BJ (cell line): ENCODE results near the gene SNX24. TPM values are rescaled to one million over a fixed set of nuclear protein-coding genes. Genes with fewer than 3 reads are reported as not detected.

ENCODE experiments used
- CTCF ChIA-PET: fragments of 350-600 bp; formaldehyde crosslinking; extraction: SDS; loops from one replicate; lab custom pipeline; 2021; ENCODE audit warnings: antibody characterized with exemption, inconsistent platforms; lab: Yijun Ruan, JAX
- POLR2A ChIA-PET: fragments of 300-600 bp; sonication (Branson Sonifier 250); formaldehyde crosslinking; extraction: SDS; loops from one replicate; lab custom pipeline; 2021; ENCODE audit warnings: antibody characterized with exemption; lab: Charles Lee
- DNase-seq: peaks from one replicate; pipeline ENCODE4 v3.0.0-alpha.2; 2011; ENCODE audit warnings: low read depth
- H3K27me3 ChIP-seq: 2 replicates; pipeline ENCODE4 v1.6.0; 2011; ENCODE audit warnings: low read length; ENCODE audit not compliant: control insufficient read depth, insufficient read depth
- H3K36me3 ChIP-seq: 2 replicates; pipeline ENCODE4 v1.5.1; 2011; ENCODE audit warnings: low read length; ENCODE audit not compliant: control insufficient read depth, insufficient read depth
- H3K4me3 ChIP-seq: 2 replicates; pipeline ENCODE4 v1.5.1; 2011; ENCODE audit warnings: low read depth, mild to moderate bottlenecking, control low read depth, low read length
- CTCF ChIP-seq: IDR thresholded peaks from 2 replicates; pipeline ENCODE4 v1.5.1; 2011; ENCODE audit warnings: low read depth, mild to moderate bottlenecking, control low read depth, inconsistent platforms, low read length, moderate library complexity; ENCODE audit not compliant: insufficient read depth
- polyA plus RNA-seq: library from polyadenylated mRNA; depleted of rRNA; stranded (reverse); fragments of >200 nt; gene quantifications from 2 replicates; pipeline ENCODE4 v1.2.3, GENCODE V29; 2011

The SNX24 gene
- polyA plus RNA-seq, 1 experiment, result 6.9 TPM

- no peak for TF ChIP-seq CTCF
- POLR2A ChIA-PET, result no interaction called here
- CTCF ChIA-PET, result interaction anchor here (0.6 to 1.4 kb wide), 2 partner anchors 33 to 154 kb away, joined by 3 to 4 read pairs; no protein-coding TSS in a partner anchor
- no peaks in the 10 kb centered on the region for H3K27me3 ChIP-seq
- no peak for DNase-seq
- H3K36me3 ChIP-seq, result 0 out of 2 replicates have a peak, but pooled peaks cover 1% of the 10 kb centered on the region
- no peak overlapping the region for H3K4me3 ChIP-seq
Measured at GRCh38 chr5:122858451-122858850, 13.0 kb downstream of the SNX24 start.

DNA sequence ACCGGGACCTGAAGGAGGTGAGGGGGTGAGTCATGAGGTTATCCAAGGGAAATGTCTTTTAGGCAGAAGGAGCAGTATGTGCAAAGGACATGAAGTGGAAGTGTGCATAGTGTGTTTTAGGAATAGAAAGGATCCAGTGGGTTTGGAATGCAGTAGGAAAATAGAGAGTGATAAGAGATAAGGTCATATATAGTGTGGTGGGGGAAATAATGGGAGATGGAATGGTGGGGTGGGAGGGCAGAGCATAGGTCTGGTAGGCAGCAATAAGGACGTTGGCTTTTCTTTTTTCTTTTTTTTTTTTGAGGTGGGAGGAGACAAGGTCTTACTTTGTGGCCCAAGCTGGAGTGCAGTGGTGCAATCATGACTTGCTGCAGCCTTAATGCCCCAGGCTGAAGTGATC, 17.8 kb downstream of the SNX24 start:
- H3K27me3 ChIP-seq, result no peaks in the 10 kb centered on the region
- DNase-seq, result no peak
- POLR2A ChIA-PET, result no interaction called here
- CTCF ChIA-PET, result no interaction called here
- H3K4me3 ChIP-seq, result no peak overlapping the region
- H3K36me3 ChIP-seq, result no peaks in the 10 kb centered on the region
- no peak for TF ChIP-seq CTCF

GRCh38 chr5:122863721-122864120, 18.3 kb downstream of the SNX24 start:
- no peak for TF ChIP-seq CTCF
- ChIA-PET POLR2A (no interaction called here), CTCF (no interaction called here)
- DNase-seq, result no peak
- no peak overlapping the region for H3K4me3 ChIP-seq
- no peaks in the 10 kb centered on the region for H3K36me3 ChIP-seq
- no peaks in the 10 kb centered on the region for H3K27me3 ChIP-seq

DNA sequence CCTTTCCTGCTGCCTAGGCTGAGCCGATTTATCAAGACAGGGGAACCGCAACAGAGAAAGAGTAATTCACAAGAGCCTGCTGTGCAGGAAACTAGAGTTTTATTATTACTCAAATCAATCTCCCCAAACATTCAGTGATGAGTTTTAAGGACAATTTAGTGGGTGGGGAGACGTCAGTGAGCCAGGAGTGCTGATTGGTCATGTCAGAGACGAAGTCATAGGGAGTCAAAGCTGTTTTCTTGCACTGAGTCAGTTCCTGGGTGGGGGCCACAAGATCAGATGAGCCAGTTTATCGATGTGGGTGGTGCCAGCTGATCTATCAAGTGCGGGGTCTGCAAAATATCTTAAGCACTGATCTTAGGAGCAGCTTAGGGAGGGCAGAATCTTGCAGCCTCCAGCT, 19.0 kb downstream of the SNX24 start:
- H3K36me3 ChIP-seq, result no peaks in the 10 kb centered on the region
- no peak for DNase-seq
- CTCF ChIA-PET, result no interaction called here
- no peak for TF ChIP-seq CTCF
- no peaks in the 10 kb centered on the region for H3K27me3 ChIP-seq
- POLR2A ChIA-PET, result no interaction called here
- H3K4me3 ChIP-seq, result no peak overlapping the region

DNA sequence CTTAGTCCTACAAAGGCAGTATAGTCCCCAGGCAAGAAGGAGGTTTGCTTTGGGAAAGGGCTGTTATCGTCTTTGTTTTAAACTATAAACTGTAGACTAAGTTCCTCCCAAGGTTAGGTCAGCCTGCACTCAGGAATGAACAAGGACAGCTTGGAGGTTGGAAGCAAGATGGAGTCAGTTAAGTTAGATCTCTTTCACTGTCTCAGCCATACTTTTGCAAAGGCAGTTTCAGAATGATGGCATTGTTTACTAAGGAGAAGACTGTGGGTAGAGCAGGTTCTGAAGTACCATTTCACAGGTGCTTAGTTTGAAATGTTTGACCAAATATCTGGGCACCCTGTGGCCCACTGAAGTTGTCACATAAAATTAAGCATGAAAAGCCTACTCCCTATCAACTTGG, 19.4 kb downstream of the SNX24 start:
- H3K4me3 ChIP-seq, result no peak overlapping the region
- H3K27me3 ChIP-seq, result no peaks in the 10 kb centered on the region
- POLR2A ChIA-PET, result no interaction called here
- TF ChIP-seq CTCF, result no peak
- DNase-seq, result no peak
- no peaks in the 10 kb centered on the region for H3K36me3 ChIP-seq
- CTCF ChIA-PET, result no interaction called here
